Lung (tissue), 12 donors: ENCODE data around the gene B3GNT2. TPM values are rescaled to one million over a fixed set of nuclear protein-coding genes. Genes with fewer than 3 reads are reported as not detected.

Experiments
- ATAC-seq: fragments of 200-7000 bp; cut with Tn5 transposase; one replicate; pipeline ENCODE4 v1.9.1; 2020; ENCODE audit warnings: moderate number of reproducible peaks; ENCODE audit not compliant: insufficient read depth, low FRiP score
- DNase-seq, 3 donors: peaks; one replicate each; pipeline ENCODE4 v3.0.0-alpha.2; 2013 to 2017
- H3K27ac ChIP-seq, 2 donors: one replicate each; pipeline ENCODE4 v1.5.1; 2013; ENCODE audit warnings: mild to moderate bottlenecking in 2 of 2, moderate library complexity in 2 of 2, control low read depth in 1 of 2, inconsistent platforms in 1 of 2, low read depth in 1 of 2, low read length in 1 of 2
- H3K27me3 ChIP-seq, 3 donors: one replicate each; pipeline ENCODE4 v1.5.1; 2013; ENCODE audit warnings: low read length in 2 of 3; ENCODE audit not compliant: control insufficient read depth in 3 of 3, insufficient read depth in 3 of 3
- H3K36me3 ChIP-seq, 4 donors: one replicate each; pipeline ENCODE4 v1.5.1; 2013; ENCODE audit warnings: low read length in 4 of 4, mild to moderate bottlenecking in 1 of 4, moderate library complexity in 1 of 4; ENCODE audit not compliant: control insufficient read depth in 4 of 4, insufficient read depth in 4 of 4
- H3K4me1 ChIP-seq, 5 donors: one replicate each; pipeline ENCODE4 v1.5.1; 2013; ENCODE audit warnings: low read length in 5 of 5, mild to moderate bottlenecking in 2 of 5, moderate library complexity in 1 of 5; ENCODE audit not compliant: control insufficient read depth in 5 of 5, insufficient read depth in 5 of 5
- H3K4me3 ChIP-seq: one replicate; pipeline ENCODE4 v1.5.1; 2013; ENCODE audit warnings: mild to moderate bottlenecking, control low read depth, moderate library complexity
- H3K9ac ChIP-seq, 2 donors: one replicate each; pipeline ENCODE4 v1.5.1; 2013; ENCODE audit warnings: low read length in 2 of 2, control low read depth in 1 of 2; ENCODE audit not compliant: insufficient read depth in 1 of 2
- H3K9me3 ChIP-seq, 4 donors: one replicate each; pipeline ENCODE4 v1.5.1; 2013; ENCODE audit warnings: low read length in 3 of 4, mild to moderate bottlenecking in 1 of 4, moderate library complexity in 1 of 4; ENCODE audit not compliant: control insufficient read depth in 4 of 4, insufficient read depth in 3 of 4
- WGBS, 2 donors: extraction: QIAGEN DNeasy Blood & Tissue Kit; methylation state at CpG; one replicate each; pipeline ENCODE4 v1.1.7; 2013; 5-methylcytosine and 5-hydroxymethylcytosine counted together
- polyA plus RNA-seq, 2 donors: library from polyadenylated mRNA; stranded (reverse); fragments of 200-250 nt; gene quantifications; one replicate each; pipeline ENCODE4 v1.2.1, GENCODE V29; 2013
- total RNA-seq, 2 donors: library from RNA; depleted of rRNA in 1 of 2; stranded (reverse); fragments of >200 nt in 1 of 2; gene quantifications; one replicate each; pipeline ENCODE4 v1.2.1, GENCODE V29; 2014 to 2021
- TF ChIP-seq, protein P1 (sequence below): IDR thresholded peaks from 2 replicates; pipeline ENCODE4 v1.5.1; 2012; ENCODE audit warnings: mild to moderate bottlenecking; ENCODE audit errors: control extremely low read depth, extremely low read depth
- donor health status: control.
- donor health status: control.
- donor health status: Bipolar disorder and iron deficiency.
- donor health status: healthy.
- donor health status: DM: yes; HTN: yes; CAD: no.

B3GNT2 gene
- total and polyA plus RNA-seq, 4 donors: 11.4 to 41.8 (median 25.4) TPM

DNA sequence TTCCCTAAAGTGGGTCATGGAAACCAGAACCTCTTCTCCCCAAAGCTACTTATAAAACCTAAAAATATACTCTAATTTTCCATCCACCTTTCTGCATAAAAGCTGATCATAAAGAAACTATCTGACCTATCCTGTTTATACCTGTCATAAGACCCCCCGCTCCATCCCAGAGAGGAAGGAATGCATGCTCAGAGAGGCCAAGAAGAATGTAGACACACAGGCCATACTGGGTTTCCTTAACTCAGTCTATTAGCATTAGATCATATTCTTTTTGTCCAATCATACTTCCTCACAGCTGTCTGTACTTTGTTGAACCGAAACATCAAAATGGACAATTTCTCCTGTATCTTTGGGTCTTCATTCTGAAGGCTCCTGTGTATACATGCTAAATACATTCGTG, 52.3 kb downstream of the B3GNT2 start:
- H3K36me3 ChIP-seq: no peaks in the 10 kb centered on the region
- TF ChIP-seq, protein P1, sequence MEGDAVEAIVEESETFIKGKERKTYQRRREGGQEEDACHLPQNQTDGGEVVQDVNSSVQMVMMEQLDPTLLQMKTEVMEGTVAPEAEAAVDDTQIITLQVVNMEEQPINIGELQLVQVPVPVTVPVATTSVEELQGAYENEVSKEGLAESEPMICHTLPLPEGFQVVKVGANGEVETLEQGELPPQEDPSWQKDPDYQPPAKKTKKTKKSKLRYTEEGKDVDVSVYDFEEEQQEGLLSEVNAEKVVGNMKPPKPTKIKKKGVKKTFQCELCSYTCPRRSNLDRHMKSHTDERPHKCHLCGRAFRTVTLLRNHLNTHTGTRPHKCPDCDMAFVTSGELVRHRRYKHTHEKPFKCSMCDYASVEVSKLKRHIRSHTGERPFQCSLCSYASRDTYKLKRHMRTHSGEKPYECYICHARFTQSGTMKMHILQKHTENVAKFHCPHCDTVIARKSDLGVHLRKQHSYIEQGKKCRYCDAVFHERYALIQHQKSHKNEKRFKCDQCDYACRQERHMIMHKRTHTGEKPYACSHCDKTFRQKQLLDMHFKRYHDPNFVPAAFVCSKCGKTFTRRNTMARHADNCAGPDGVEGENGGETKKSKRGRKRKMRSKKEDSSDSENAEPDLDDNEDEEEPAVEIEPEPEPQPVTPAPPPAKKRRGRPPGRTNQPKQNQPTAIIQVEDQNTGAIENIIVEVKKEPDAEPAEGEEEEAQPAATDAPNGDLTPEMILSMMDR: no peak
- H3K9ac ChIP-seq: no peak overlapping the region
- no peaks in the 10 kb centered on the region for H3K9me3 ChIP-seq
- WGBS, 2 donors: 72 to 84% methylated on average over 3 of the region's 3 CpGs
- DNase-seq: no peak
- ATAC-seq: no peak
- no peaks in the 10 kb centered on the region for H3K27me3 ChIP-seq
- H3K4me3 ChIP-seq: no peak overlapping the region
- no peaks in the 10 kb centered on the region for H3K4me1 ChIP-seq
- no peak overlapping the region for H3K27ac ChIP-seq

DNA sequence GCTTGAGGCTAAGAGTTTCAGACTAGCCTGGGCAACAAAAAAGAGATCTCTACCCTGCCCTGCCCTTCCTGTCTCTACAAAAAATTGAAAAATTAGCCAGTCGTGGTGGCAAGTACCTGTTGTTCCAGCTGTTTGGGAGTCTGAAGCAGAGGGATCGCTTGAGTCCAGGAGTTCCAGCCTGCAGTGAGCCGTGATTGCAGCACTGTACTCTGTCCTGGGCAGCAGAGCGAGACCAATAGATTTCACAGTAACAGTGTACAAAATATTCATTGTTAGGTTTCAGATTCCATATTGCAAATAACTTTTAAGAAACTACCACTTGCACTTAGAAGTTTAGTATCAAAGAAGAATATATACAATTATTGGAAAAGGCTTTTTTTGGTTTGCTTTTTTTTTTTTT, 54.3 kb downstream of the B3GNT2 start:
- TF ChIP-seq, protein P1: no peak
- WGBS, 2 donors: 91 to 95% methylated on average over 4 of the region's 4 CpGs
- Histone ChIP-seq H3K27ac (no peak overlapping the region), H3K9me3 (peaks cover 0 to 3% (median 1%) of the 10 kb centered on the region in 4 donors), H3K36me3 (no peaks in the 10 kb centered on the region), H3K9ac (no peak overlapping the region), H3K27me3 (no peaks in the 10 kb centered on the region), H3K4me3 (no peak overlapping the region), H3K4me1 (no peaks in the 10 kb centered on the region)
- ATAC-seq: no peak
- DNase-seq: no peak

GRCh38 chr2:62254424-62255266, 58.7 kb downstream of the B3GNT2 start:
- DNase-seq: no peak
- Histone ChIP-seq H3K9me3 (peaks cover 0 to 3% (median 1%) of the 10 kb centered on the region in 4 donors), H3K9ac (no peak overlapping the region), H3K4me3 (no peak overlapping the region), H3K27ac (no peak overlapping the region), H3K27me3 (no peaks in the 10 kb centered on the region), H3K4me1 (no peaks in the 10 kb centered on the region), H3K36me3 (no peaks in the 10 kb centered on the region)
- no peak for ATAC-seq
- TF ChIP-seq, protein P1: no peak
- WGBS, 2 donors: 94 to 100% methylated on average over 1 of the region's 1 CpG

GRCh38 chr2:62257466-62257865, 61.6 kb downstream of the B3GNT2 start:
- 97 to 98% methylated on average over 4 of the region's 4 CpGs for WGBS, 2 donors
- no peaks in the 10 kb centered on the region for H3K4me1 ChIP-seq
- no peak for DNase-seq
- TF ChIP-seq, protein P1: no peak
- no peaks in the 10 kb centered on the region for H3K36me3 ChIP-seq
- peaks cover 0 to 3% (median 1%) of the 10 kb centered on the region in 4 donors for H3K9me3 ChIP-seq
- no peak overlapping the region for H3K4me3 ChIP-seq
- ATAC-seq: no peak
- no peaks in the 10 kb centered on the region for H3K27me3 ChIP-seq
- no peak overlapping the region for H3K9ac ChIP-seq
- H3K27ac ChIP-seq: no peak overlapping the region
